ENCODE measurements around the gene SLC6A5.

- TF ChIP-seq CTCF (IDR thresholded peaks at IDR 0.05) (no peak), POLR2A (IDR thresholded peaks at IDR 0.05) (no peak)
These were observed 45.0 kb downstream of the SLC6A5 start for GRCh38 chr11:20644360-20644759.
